Fibroblast of mammary gland (primary cell): Measurements from ENCODE around the gene SWT1.
"Not testable (repeated sequence)": the region's sequence is repeated elsewhere in the genome, so short reads cannot be mapped to it uniquely, and the experiment has no call there.

Experiments used
- DNase-seq: peaks from one replicate; pipeline ENCODE4 v3.0.0-alpha.2; 2010; ENCODE audit warnings: low read depth
- H3K4me3 ChIP-seq: 2 replicates; pipeline ENCODE4 v1.5.1; 2011; ENCODE audit warnings: low read depth, mild to moderate bottlenecking, low read length, moderate library complexity; ENCODE audit not compliant: control insufficient read depth
- CTCF ChIP-seq: conservative IDR thresholded peaks from 2 replicates; pipeline ENCODE4 v1.5.1; 2011; ENCODE audit warnings: low read depth, low read length, inconsistent platforms; ENCODE audit not compliant: control insufficient read depth, insufficient read depth

SWT1 gene

GRCh38 chr1:185241127-185241526 is 84.2 kb downstream of the SWT1 start:
- no peak for DNase-seq
- TF ChIP-seq CTCF = no peak
- H3K4me3 ChIP-seq = no peak overlapping the region

- no peak overlapping the region for H3K4me3 ChIP-seq
- TF ChIP-seq CTCF = no peak
- DNase-seq = peak; percentile 89
Measured at GRCh38 chr1:185244015-185244747, 87.2 kb downstream of the SWT1 start.

- no peak overlapping the region for H3K4me3 ChIP-seq
- no peak for TF ChIP-seq CTCF
- DNase-seq = peak; percentile 14
Measured at GRCh38 chr1:185245466-185245865, 88.5 kb downstream of the SWT1 start.

GRCh38 chr1:185249563-185249962 is 92.6 kb downstream of the SWT1 start:
- no peak for TF ChIP-seq CTCF
- H3K4me3 ChIP-seq = no peak overlapping the region
- DNase-seq = no peak

- no peak for TF ChIP-seq CTCF
- DNase-seq = no peak
- H3K4me3 ChIP-seq = no peak overlapping the region
Measured at GRCh38 chr1:185250063-185250462, 93.1 kb downstream of the SWT1 start.

GRCh38 chr1:185251928-185252327 is 95.0 kb downstream of the SWT1 start:
- DNase-seq, H3K4me3 ChIP-seq: not testable (repeated sequence)

GRCh38 chr1:185252404-185252803 is 95.4 kb downstream of the SWT1 start:
- not testable (repeated sequence) for DNase-seq, H3K4me3 ChIP-seq

GRCh38 chr1:185255595-185255994 is 98.6 kb downstream of the SWT1 start:
- not testable (repeated sequence) for DNase-seq, H3K4me3 ChIP-seq

GRCh38 chr1:185257116-185257949 is 100.4 kb downstream of the SWT1 start:
- H3K4me3 ChIP-seq, DNase-seq: not testable (repeated sequence)
